Fibroblast of skin of back (primary cell): ENCODE results near the gene PCDHGC4.

Source experiments
- DNase-seq: peaks from one replicate; pipeline ENCODE4 v3.0.0-alpha.2; 2013

PCDHGC4 gene

DNA sequence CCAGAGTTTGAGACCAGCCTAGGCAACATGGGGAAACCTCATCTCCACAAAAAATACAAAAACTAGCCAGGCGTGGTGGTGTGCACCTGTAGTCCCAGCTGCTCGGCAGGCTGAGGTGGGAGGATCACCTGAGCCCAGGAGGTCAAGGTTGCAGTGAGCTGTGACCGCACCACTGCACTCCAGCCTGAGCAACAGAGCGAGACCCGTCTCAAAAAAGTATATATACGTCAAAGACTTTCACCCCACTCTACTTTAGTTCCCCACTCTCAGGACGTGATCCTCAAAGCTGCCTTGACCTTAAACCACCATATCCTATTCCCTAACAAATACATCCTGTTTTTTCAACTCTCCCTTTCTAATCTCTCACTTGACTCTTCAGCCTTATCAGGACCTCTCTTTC is 45.0 kb downstream of the PCDHGC4 start:
- no peak for DNase-seq

DNA sequence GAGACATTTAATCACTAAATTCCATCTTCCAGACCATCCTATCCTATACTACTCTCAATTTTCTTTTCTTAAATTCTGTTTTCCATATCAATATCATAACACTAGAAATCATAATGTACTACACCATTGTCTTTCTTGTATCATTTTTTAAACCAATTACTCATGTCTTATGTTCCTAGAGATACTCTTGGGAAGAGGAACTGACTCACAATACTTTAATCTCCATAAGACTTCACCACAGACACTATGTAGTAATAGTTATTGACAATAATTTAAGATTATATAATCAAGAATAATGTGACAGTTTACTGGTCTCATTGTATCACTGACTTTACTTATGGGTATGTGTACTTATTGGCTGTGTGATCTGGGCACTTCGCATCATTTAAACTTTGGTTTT is 47.9 kb downstream of the PCDHGC4 start:
- no peak for DNase-seq

DNA sequence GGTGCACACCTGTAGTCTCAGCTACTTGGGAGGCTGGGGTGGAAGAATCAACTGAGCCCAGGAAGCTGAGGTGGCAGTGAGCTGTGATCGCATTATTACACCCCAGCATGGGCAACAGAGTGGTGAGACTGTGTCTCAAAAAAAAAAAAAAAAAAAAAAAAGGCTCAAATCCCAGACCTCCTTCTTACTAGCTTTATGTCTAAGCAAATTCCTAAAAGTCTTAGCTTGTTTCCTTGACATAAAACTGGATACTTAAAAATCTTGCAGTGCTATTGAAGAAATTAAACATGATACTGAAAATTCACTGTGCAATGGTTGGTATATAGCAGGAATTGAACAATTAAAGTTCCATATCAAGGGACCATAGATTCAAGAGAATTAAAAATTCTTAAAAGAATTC is 49.1 kb downstream of the PCDHGC4 start:
- no peak for DNase-seq

DNA sequence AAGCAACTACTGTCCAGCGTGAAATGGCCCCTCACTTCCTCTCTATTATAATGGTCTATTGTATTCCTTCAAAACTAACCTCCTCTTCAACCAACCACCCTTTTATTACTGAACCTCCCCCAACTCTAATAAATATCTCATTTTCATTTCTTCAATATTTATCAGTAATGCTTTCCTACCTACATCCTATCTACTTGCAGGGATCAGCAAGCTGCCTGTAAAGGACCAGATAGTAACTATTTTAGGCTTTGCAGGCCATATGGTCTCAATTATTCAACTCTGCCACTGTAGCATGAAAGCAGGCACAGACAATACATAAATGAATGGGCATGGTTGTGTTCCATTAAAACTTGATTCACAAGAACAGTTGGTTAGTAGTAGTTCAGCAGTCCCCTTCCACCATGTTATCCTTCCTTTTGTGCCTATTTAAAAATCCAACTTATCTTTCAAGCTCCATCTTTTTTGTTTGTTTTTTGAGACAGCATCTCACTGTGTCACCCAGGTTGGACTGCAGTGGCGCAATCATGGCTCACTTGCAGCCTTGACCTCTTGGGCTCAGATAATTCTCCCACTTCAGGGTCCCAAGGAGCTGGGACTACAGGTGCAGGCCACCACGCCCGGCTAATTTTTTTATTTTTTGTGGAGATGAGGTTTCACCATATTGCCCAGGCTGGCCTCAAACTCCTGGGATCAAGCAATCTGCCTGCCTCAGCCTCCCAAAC is 49.8 kb downstream of the PCDHGC4 start:
- no peak for DNase-seq
